PC-9 (cell line): ENCODE results near the gene CCDC89. TPM values are rescaled to one million over a fixed set of nuclear protein-coding genes. Genes with fewer than 3 reads are reported as not detected.
A peak's percentile ranks its signal among the peaks of the same experiment; 100 is the strongest.

Source experiments
- BruUV-seq: library from RNA; stranded (reverse); fragments of 400-500 nt; replicated peaks from 2 replicates; lab custom pipeline; 2021; lab: Mats Ljungman, UMichigan
- CTCF ChIA-PET: fragments of 300-600 bp; sonication (Branson Sonifier 250); formaldehyde crosslinking; loops from one replicate; lab custom pipeline; 2022; ENCODE audit warnings: antibody characterized with exemption; lab: Charles Lee
- POLR2A ChIA-PET: fragments of 300-600 bp; sonication (Branson Sonifier 250); formaldehyde crosslinking; loops from one replicate; lab custom pipeline; 2022; ENCODE audit warnings: antibody characterized with exemption; ENCODE audit not compliant: unreplicated experiment; lab: Charles Lee
- DNase-seq, 2 experiments: peaks; one replicate each; pipeline versions ENCODE4 v3.0.0 to v3.0.0-alpha.2; 2015 to 2022; ENCODE audit warnings: mixed read lengths in 1 of 2
- H2AFZ ChIP-seq: fragments of 200-600 bp; sonication (generic); 2 replicates; pipeline ENCODE4 v1.8.1; 2017; ENCODE audit warnings: antibody characterized with exemption
- H3F3A ChIP-seq: fragments of 200-600 bp; sonication (generic); 2 replicates; pipeline ENCODE4 v1.8.1; 2017; ENCODE audit warnings: antibody characterized with exemption, mild to moderate bottlenecking, low read depth; ENCODE audit not compliant: insufficient read depth
- H3K27ac ChIP-seq: fragments of 200-600 bp; sonication (generic); 2 replicates; pipeline ENCODE4 v1.6.1; 2016; ENCODE audit warnings: mixed run types
- H3K27me3 ChIP-seq: fragments of 200-600 bp; sonication (generic); 2 replicates; pipeline ENCODE4 v1.6.1; 2016; ENCODE audit warnings: low read depth, mixed run types; ENCODE audit not compliant: insufficient read depth
- H3K36me3 ChIP-seq: fragments of 200-600 bp; sonication (generic); 2 replicates; pipeline ENCODE4 v1.6.1; 2016; ENCODE audit warnings: low read depth, mixed run types
- H3K4me1 ChIP-seq: fragments of 200-600 bp; sonication (generic); replicated peaks from 2 replicates; pipeline ENCODE4 v1.6.1; 2016; ENCODE audit warnings: mixed run types; ENCODE audit not compliant: insufficient read depth
- H3K4me2 ChIP-seq: fragments of 200-600 bp; sonication (generic); 2 replicates; pipeline ENCODE4 v1.6.1; 2017; ENCODE audit warnings: mixed run types
- H3K4me3 ChIP-seq: fragments of 200-600 bp; sonication (generic); 2 replicates; pipeline ENCODE4 v1.6.1; 2016; ENCODE audit warnings: mixed run types
- H3K79me2 ChIP-seq: fragments of 200-600 bp; sonication (generic); 2 replicates; pipeline ENCODE4 v1.6.1; 2017; ENCODE audit warnings: low read depth, mixed run types
- H3K9me2 ChIP-seq: fragments of 200-600 bp; sonication (generic); 2 replicates; pipeline ENCODE4 v1.8.1; 2017; ENCODE audit warnings: mild to moderate bottlenecking; ENCODE audit not compliant: insufficient read depth
- H3K9me3 ChIP-seq: fragments of 200-600 bp; sonication (generic); 2 replicates; pipeline ENCODE4 v1.8.1; 2016; ENCODE audit warnings: low read depth; ENCODE audit not compliant: insufficient read depth
- H4K20me1 ChIP-seq: fragments of 200-600 bp; sonication (generic); 2 replicates; pipeline ENCODE4 v1.8.1; 2017; ENCODE audit not compliant: insufficient read depth
- CTCF ChIP-seq: fragments of 200-600 bp; sonication (generic); conservative IDR thresholded peaks from 2 replicates; pipeline ENCODE4 v1.6.1; 2017; ENCODE audit warnings: mixed run types, antibody characterized with exemption, mild to moderate bottlenecking, moderate library complexity
- EZH2 ChIP-seq: fragments of 200-600 bp; sonication (generic); IDR thresholded peaks from 2 replicates; pipeline ENCODE4 v1.8.0; 2017; ENCODE audit warnings: antibody characterized with exemption, low read depth
- intact Hi-C: fragments of 100-400 bp; cut with micrococcal nuclease; formaldehyde crosslinking; loops from one replicate; pipeline ENCODE4 v1.10.0; 2022; ENCODE audit not compliant: unreplicated experiment
- total RNA-seq: library from RNA; stranded (reverse); gene quantifications from 2 replicates; pipeline ENCODE4 v1.2.3, GENCODE V29; 2021

CCDC89 gene
- total RNA-seq, 1 experiment from 2014 or later = 0.50 TPM

DNA sequence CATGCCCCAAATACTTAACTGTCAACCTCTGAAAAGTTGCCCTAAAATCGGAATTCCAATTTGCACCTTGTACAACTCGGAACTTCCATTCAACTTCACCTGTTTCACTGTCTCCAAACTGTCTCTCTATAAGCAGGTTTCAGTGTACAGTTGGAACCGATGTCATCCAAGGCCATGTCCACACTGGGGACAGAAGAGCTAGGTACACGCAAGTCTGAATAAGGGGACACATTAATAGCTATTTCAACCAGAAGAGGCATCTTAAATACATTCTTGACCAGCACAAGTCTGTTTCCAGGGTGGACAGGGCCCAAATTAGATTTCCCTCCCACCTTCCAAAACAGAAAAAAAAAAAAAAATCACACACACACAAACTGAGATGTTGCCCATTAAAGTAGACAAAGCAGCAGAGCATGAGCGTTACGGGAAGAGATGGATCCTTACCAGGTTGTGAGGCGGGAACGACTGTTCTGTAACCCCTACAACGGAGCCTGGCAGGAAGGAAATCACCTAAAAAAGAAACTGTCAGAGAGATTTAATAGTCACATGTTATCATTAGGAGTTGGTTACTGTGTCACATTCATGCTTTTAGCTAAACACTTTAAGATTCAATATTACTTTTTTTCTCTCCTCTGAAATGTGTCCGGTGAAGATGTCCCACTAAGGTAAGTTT is 22.8 kb downstream of the CCDC89 start:
- no peak for TF ChIP-seq EZH2
- H3K9me3 ChIP-seq = no peaks in the 10 kb centered on the region
- H2AFZ ChIP-seq = no peak overlapping the region
- no peaks in the 10 kb centered on the region for H3K9me2 ChIP-seq
- CTCF ChIA-PET = interaction anchor here (0.5 kb wide), 1 partner anchor 627 kb away, joined by 7 read pairs; no protein-coding TSS in a partner anchor
- intact Hi-C loops = loop anchor here (5.0 to 10.0 kb wide), 3 partner anchors 182 to 1759 kb away; partner anchors contain the start of gene EED
- H3K27ac ChIP-seq = peak overlapping the region; percentile 93
- H3K36me3 ChIP-seq = peaks cover 54% of the 10 kb centered on the region
- H4K20me1 ChIP-seq = peaks cover 57% of the 10 kb centered on the region
- H3F3A ChIP-seq = peaks cover 26% of the 10 kb centered on the region
- H3K27me3 ChIP-seq = no peaks in the 10 kb centered on the region
- H3K4me2 ChIP-seq = peak overlapping the region; percentile 98
- H3K4me1 ChIP-seq = peaks cover 48% of the 10 kb centered on the region
- peak in 1 of 2 experiments; percentile 33 for DNase-seq
- H3K4me3 ChIP-seq = peak overlapping the region; percentile 98
- TSS peak; percentile 46 for BruUV-seq
- POLR2A ChIA-PET = interaction anchor here (0.6 kb wide), 1 partner anchor 740 kb away, joined by 4 read pairs; no protein-coding TSS in a partner anchor
- peaks cover 67% of the 10 kb centered on the region for H3K79me2 ChIP-seq

GRCh38 chr11:85661972-85662664 is 23.9 kb downstream of the CCDC89 start:
- Histone ChIP-seq H3K4me3 (peak overlapping the region; percentile 98), H3F3A (peaks cover 36% of the 10 kb centered on the region), H4K20me1 (peaks cover 68% of the 10 kb centered on the region), H3K4me2 (peak overlapping the region; percentile 98), H3K4me1 (peaks cover 48% of the 10 kb centered on the region), H3K79me2 (peaks cover 78% of the 10 kb centered on the region), H3K9me3 (no peaks in the 10 kb centered on the region), H3K36me3 (peaks cover 65% of the 10 kb centered on the region), H3K27ac (no peak overlapping the region), H3K27me3 (no peaks in the 10 kb centered on the region), H3K9me2 (no peaks in the 10 kb centered on the region), H2AFZ (no peak overlapping the region)
- intact Hi-C loops = loop anchor here (5.0 to 10.0 kb wide), 3 partner anchors 183 to 1760 kb away; partner anchors contain the start of gene EED
- TF ChIP-seq CTCF = no peak
- TF ChIP-seq EZH2 = no peak
- no peak for DNase-seq
- POLR2A ChIA-PET = interaction anchor here (0.6 kb wide), 1 partner anchor 27 kb away, joined by 8 read pairs; no protein-coding TSS in a partner anchor
- no TSS peak for BruUV-seq
- CTCF ChIA-PET = interaction anchor here (0.6 kb wide), 1 partner anchor 57 kb away, joined by 3 read pairs; no protein-coding TSS in a partner anchor

GRCh38 chr11:85658180-85658579 is 27.8 kb downstream of the CCDC89 start:
- peak overlapping the region; percentile 3; the same call in 1 of the 2 replicates for H3K27ac ChIP-seq
- POLR2A ChIA-PET = no interaction called here
- no peak overlapping the region for H3K4me2 ChIP-seq
- no peak overlapping the region for H2AFZ ChIP-seq
- peaks cover 68% of the 10 kb centered on the region for H4K20me1 ChIP-seq
- BruUV-seq = no TSS peak
- H3K36me3 ChIP-seq = peaks cover 78% of the 10 kb centered on the region
- CTCF ChIA-PET = no interaction called here
- peaks cover 51% of the 10 kb centered on the region for H3K4me1 ChIP-seq
- no peak for DNase-seq
- H3F3A ChIP-seq = peaks cover 64% of the 10 kb centered on the region
- peaks cover 74% of the 10 kb centered on the region for H3K79me2 ChIP-seq
- TF ChIP-seq CTCF (no peak), EZH2 (no peak)
- intact Hi-C loops = no loop called here
- no peaks in the 10 kb centered on the region for H3K9me2 ChIP-seq
- H3K27me3 ChIP-seq = no peaks in the 10 kb centered on the region
- no peaks in the 10 kb centered on the region for H3K9me3 ChIP-seq
- H3K4me3 ChIP-seq = no peak overlapping the region
